Activated CD4-positive, alpha-beta T cell treated with anti-CD3 and anti-CD28 coated beads for 24 hours (primary cell): ENCODE measurements around the gene GNMT.

Source experiments
- DNase-seq, 2 donors: peaks; one replicate each; pipeline ENCODE4 v3.0.0-alpha.2; 2020; ENCODE audit warnings: low read depth in 2 of 2

Gene GNMT

GRCh38 chr6:43013097-43013842, 52.7 kb downstream of the GNMT start:
- DNase-seq = no peak
